HG02870 (cell line): ENCODE measurements around the gene ERCC6L2.

ENCODE experiments used
- ATAC-seq: cut with Tn5 transposase; IDR thresholded peaks from one replicate; pipeline ENCODE4 v1.9.1; 2021; ENCODE audit warnings: mild to moderate bottlenecking, moderate library complexity; ENCODE audit not compliant: unreplicated experiment

Gene ERCC6L2

DNA sequence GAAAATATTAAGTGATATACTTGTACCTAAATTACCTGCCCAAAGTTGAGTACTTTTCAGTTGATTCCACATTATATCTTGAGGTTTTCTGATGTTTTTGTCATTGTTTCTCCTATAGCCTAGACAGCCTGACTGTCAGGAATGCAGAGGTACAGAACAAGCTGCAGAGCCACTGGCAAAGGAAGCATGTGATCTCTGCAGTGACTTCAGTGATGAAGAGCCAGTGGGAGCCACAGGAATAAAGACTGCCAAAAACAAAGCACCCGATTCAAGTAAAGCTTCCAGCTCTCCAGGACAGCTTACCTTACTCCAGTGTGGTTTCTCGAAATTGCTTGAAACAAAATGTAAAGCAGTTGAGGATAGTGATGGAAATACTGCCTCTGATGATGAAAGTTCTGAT is 96.3 kb downstream of the ERCC6L2 start:
- ATAC-seq = no peak

DNA sequence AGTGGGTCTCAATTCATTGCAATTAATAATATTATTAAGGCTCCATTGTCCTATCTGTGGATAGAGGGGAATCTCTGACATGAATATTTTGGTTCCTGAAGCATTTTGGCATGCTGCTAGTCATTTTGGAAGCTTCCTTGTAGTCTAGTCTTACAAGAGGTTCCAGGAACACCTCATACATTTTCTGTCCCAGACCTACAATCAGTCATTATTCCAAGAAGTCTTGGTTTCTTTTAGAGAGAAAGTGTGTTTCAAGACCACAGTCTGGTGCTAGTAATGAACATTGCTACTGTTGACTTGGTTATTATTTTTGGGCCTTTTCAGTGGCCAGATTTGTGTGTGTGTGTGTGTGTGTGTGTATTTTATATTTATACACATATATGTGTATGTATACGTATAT is 98.9 kb downstream of the ERCC6L2 start:
- ATAC-seq = no peak

DNA sequence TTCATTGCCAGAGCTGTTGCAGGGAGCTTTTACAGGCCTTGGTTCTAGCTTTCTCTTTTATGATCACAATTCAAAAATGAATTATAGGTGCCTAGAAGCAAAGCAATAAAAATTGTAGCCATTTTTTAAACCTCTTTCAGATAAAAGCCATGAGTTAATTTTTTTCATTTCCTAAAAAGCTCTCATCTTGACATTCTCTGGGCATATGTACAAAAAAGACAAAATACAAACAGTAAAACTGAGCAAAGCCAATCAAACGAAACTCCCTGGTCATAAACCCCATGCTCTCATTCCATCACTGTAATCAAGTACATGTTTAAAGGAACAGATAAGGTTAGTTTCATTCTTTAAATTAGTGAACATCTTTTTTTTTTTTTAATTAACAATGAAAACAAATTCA is 101.9 kb downstream of the ERCC6L2 start:
- ATAC-seq = no peak

- no peak for ATAC-seq
Observed at GRCh38 chr9:95978106-95978505, 102.6 kb downstream of the ERCC6L2 start.

- no peak for ATAC-seq
Observed at GRCh38 chr9:95979446-95979845, 104.0 kb downstream of the ERCC6L2 start.

GRCh38 chr9:95980262-95981125 is 105.0 kb downstream of the ERCC6L2 start:
- ATAC-seq = no peak

- no peak for ATAC-seq
Observed at GRCh38 chr9:95981761-95982390, 106.4 kb downstream of the ERCC6L2 start.

GRCh38 chr9:95985440-95986055 is 110.1 kb downstream of the ERCC6L2 start:
- ATAC-seq = no peak

DNA sequence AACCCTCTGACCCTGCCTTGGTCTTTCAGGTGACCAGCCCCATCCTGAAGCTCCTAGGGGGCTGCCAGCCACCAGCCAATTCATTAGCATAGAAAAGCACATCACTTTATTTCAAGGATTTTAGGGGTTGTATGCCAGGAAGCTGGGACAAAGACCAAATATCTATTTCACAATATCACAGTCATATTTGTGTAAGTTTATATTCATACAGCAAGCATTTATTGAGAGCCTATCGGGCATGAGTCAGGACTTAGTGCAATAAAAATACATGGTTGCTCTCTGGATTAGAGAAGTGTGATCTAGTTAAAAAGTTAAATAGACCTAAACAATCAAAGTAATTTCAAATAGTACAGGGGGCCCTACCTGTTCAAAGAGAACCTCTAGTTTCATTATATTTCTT is 113.8 kb downstream of the ERCC6L2 start:
- ATAC-seq = no peak

GRCh38 chr9:95991326-95991725 is 115.8 kb downstream of the ERCC6L2 start:
- no peak for ATAC-seq

DNA sequence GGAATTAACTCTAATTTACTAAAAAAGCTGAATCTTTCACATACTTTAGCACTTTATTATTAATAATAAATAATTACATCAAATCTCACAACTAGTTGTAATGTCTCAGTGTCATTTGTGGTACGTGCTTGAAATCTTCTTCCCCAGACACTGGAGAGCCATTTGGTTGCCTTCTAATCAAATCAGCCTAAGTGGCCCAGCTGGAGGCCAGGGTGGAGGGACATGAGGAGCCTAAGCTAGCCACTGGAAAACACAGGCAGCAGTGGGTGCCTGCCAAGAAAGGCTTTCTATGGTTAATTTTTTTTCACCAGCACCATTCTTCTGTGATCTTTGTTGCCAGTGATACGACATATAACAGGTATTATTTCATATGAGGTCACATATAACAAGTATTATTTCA is 117.0 kb downstream of the ERCC6L2 start:
- no peak for ATAC-seq

DNA sequence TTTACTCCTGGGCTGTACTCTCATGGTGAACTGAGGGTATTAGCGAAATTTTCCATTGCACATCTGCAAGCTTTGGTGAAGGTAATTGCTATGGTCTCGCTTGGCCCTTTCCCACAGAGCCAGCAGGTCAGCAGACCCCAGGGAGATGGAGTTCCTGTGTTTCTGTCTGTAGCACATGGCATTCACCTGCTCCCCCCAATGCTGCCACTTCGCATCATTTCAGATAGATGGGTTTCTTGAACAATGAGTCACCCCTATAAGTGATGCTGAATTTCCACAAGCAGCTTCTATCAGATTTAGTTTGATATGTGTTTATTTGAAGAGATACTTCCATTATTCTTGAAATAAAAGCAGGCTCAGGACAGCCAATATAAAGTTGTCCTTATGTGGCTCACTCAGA is 117.8 kb downstream of the ERCC6L2 start:
- no peak for ATAC-seq

GRCh38 chr9:95999390-95999789 is 123.9 kb downstream of the ERCC6L2 start:
- ATAC-seq = no peak

DNA sequence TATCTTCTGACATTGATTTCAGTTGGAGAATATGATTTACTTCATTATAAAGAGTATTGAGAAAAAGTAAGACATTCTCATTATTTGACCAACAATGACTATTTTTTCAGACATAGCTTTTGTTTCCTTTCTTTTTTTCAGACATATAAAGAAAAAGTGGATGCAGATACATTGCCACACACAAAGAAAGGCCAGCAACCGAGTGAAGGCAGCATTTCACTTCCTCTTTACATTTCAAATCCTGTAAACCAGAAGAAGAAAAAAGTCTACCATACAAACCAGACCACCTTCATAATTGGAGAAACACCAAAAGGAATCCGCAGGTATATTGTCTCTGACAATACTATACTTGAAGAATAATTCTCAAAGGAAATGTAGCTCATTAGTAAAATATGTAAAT is 128.9 kb downstream of the ERCC6L2 start:
- no peak for ATAC-seq

- ATAC-seq = no peak
Observed at GRCh38 chr9:96006296-96006879, 130.9 kb downstream of the ERCC6L2 start.

GRCh38 chr9:96006961-96007360 is 131.5 kb downstream of the ERCC6L2 start:
- no peak for ATAC-seq

- ATAC-seq = no peak
Observed at GRCh38 chr9:96008502-96009222, 133.2 kb downstream of the ERCC6L2 start.

DNA sequence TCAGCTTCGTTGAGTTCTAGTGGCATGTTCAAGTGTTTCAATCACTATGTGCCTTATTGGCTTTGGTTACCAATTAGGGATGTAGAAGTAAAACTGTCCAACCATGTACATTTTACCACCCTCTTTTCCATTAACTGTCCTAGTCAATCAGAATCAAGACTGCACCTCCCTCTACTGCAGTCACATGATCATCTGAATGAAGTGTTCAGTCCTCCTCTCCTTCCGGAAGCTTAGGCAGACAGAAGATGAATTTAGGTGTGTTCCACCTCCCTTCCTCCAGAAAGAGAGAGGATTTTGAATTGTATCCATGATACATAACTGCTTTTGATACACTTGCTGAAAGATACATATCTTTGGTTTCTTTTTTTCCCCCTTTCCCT is 133.7 kb downstream of the ERCC6L2 start:
- no peak for ATAC-seq

DNA sequence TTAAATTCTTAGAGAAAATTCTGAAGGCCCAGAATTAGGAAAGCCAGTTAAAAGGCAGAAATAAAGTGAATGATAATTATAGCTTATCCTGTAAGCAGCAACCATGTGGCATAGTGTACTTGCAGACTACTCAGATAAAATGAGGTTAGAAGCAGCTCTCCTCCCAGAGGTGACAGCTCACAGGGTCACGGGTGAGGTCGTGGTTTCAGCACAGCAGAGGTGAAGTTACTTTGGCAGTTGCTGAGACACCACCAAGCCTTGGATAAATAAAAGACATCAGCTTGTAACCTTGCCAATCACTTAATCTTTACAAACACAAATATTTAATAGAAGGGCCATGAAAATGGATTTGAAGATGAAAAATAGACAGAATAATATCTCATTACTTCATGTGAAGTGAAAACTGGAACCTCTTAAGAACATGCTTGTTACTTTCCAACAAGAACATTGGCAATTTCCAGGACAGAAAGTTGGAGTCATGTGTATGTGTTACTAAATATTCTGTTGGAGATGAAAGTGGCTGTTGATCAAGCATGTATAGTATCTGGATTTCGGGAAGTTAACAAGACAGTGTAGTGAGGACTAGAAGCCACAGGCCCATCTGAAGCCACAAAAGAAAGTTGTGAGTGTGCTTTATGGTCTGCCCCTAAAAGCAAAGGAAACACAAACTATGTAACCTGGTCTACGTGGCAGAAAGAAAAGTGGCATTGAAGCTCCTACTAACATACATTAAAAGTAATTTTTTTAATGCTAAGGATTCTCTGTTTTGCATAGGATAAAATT is 134.4 kb downstream of the ERCC6L2 start:
- ATAC-seq = no peak

GRCh38 chr9:96014078-96014477 is 138.6 kb downstream of the ERCC6L2 start:
- ATAC-seq = no peak
